ENCODE results near the gene MPIG6B. TPM values are rescaled to one million over a fixed set of nuclear protein-coding genes. Genes with fewer than 3 reads are reported as not detected.

The MPIG6B gene
- total RNA-seq, 4 donors from 2014 or later, result 1.6 to 4.6 (median 4.5) TPM

DNA sequence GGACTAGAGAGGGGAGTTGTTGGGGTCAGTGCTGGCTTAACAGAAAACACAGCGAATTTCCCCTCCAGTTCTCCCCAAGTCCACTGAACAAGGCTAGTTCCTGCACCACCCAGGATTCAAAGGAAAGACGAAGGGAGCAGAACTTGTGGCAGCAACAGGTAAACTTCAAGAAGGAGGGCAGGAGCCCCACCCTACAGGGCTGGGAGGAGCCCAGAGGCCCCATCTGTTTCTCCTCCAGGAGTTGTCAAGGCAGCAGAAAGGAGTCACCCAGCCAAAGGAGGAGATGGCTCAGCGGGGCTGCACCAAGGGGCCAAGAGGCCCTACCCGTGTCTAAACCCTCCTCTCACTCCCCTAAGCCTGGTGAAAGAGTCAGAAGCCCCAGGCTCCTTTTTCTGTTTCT lies 41.0 kb downstream of the MPIG6B start:
- WGBS, result 54% methylated on average over 4 of the region's 4 CpGs
- peaks cover 23% of the 10 kb centered on the region for H3K4me1 ChIP-seq
- no peaks in the 10 kb centered on the region for H3K9me3 ChIP-seq
- H3K27me3 ChIP-seq, result no peaks in the 10 kb centered on the region
- no peak for DNase-seq (ENCODE audit: low spot score in 2 of 2)
- TF ChIP-seq EP300 (IDR thresholded peaks at IDR 0.05) (no peak), POLR2AphosphoS5 (IDR thresholded peaks at IDR 0.05) (no peak), POLR2A (IDR thresholded peaks at IDR 0.05) (no peak)
- TF ChIP-seq, protein P1, sequence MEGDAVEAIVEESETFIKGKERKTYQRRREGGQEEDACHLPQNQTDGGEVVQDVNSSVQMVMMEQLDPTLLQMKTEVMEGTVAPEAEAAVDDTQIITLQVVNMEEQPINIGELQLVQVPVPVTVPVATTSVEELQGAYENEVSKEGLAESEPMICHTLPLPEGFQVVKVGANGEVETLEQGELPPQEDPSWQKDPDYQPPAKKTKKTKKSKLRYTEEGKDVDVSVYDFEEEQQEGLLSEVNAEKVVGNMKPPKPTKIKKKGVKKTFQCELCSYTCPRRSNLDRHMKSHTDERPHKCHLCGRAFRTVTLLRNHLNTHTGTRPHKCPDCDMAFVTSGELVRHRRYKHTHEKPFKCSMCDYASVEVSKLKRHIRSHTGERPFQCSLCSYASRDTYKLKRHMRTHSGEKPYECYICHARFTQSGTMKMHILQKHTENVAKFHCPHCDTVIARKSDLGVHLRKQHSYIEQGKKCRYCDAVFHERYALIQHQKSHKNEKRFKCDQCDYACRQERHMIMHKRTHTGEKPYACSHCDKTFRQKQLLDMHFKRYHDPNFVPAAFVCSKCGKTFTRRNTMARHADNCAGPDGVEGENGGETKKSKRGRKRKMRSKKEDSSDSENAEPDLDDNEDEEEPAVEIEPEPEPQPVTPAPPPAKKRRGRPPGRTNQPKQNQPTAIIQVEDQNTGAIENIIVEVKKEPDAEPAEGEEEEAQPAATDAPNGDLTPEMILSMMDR (IDR thresholded peaks at IDR 0.05), result no peak
- H3K36me3 ChIP-seq, result peaks cover 20% of the 10 kb centered on the region
- H3K4me3 ChIP-seq, result no peak overlapping the region
- no peak overlapping the region for H3K27ac ChIP-seq

DNA sequence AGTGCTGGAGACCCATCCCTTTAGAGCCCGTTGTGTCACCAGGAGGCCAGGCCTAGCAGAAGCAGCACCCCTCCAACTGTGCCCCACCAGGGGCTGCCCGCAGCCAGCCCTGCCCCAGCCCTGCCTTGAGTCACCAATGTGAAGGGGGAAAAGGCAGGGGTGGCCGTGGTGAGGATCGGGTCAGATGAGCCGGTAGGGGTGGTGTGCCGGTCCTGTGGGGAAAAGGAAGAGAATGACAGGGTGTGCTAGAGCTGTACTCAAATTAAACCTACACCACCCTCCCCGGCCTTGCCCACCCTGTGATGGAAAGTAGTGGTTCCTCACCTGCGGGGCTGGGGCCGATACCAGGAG lies 42.4 kb downstream of the MPIG6B start:
- peaks cover 26% of the 10 kb centered on the region for H3K4me1 ChIP-seq
- no peak for DNase-seq (ENCODE audit: low spot score in 2 of 2)
- no peaks in the 10 kb centered on the region for H3K27me3 ChIP-seq
- H3K36me3 ChIP-seq, result peaks cover 12% of the 10 kb centered on the region
- 78% methylated on average over 6 of the region's 9 CpGs for WGBS
- H3K27ac ChIP-seq, result no peak overlapping the region
- TF ChIP-seq, protein P1 (IDR thresholded peaks at IDR 0.05), result no peak
- no peak for TF ChIP-seq POLR2AphosphoS5 (IDR thresholded peaks at IDR 0.05)
- no peak for TF ChIP-seq EP300 (IDR thresholded peaks at IDR 0.05)
- TF ChIP-seq POLR2A (IDR thresholded peaks at IDR 0.05), result no peak
- H3K9me3 ChIP-seq, result no peaks in the 10 kb centered on the region
- H3K4me3 ChIP-seq, result no peak overlapping the region

DNA sequence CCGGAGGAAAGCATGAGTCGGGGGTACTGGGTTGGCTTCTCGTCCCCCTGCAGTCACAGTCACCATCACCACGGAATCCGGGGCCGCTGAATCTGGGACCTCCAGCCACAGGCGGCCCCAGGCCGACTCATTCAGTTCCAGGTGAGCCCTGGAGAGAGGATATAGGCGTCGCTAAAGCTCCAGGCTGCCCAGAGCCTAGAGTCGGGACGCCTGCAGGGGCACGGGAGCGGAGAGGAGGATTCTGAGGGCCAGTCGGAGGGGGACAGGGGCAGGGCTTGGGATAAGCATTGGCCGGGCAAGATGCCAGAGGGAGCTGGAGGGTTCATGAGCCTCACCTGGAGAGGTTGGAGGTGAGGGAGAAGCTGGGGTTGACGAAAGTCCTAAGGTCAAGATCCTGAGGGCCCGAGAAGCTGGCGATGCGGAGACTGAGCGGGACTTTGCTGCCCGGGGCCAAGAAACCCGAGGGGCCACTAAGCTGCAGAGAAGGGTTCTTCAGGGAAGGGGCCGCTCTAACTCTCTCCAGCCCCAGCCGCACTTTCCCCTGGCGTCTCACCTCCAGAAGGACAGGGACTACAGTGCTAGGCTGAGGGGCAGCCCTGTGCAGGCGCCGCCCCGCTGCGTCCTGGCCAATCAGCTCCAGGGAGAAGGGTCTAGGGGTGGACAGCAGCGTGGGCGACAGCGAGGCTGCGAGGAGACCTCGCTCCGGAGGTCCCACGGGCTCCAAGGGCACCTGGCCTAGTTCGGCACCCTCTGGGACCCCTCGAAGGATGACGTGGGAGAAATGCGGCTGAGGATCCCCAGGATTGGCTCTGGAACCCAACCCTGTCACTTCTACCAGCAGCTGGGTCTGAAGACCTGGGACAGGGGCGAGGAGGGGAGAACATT lies 43.0 kb downstream of the MPIG6B start:
- Histone ChIP-seq H3K36me3 (peaks cover 8% of the 10 kb centered on the region), H3K27ac (no peak overlapping the region), H3K4me3 (peak overlapping the region; percentile 15), H3K27me3 (no peaks in the 10 kb centered on the region), H3K9me3 (no peaks in the 10 kb centered on the region), H3K4me1 (peaks cover 26% of the 10 kb centered on the region)
- DNase-seq (ENCODE audit: low spot score in 2 of 2), result no peak
- 63% methylated on average over 17 of the region's 42 CpGs for WGBS
- TF ChIP-seq EP300 (IDR thresholded peaks at IDR 0.05) (no peak), POLR2A (IDR thresholded peaks at IDR 0.05) (no peak), POLR2AphosphoS5 (IDR thresholded peaks at IDR 0.05) (no peak)
- TF ChIP-seq, protein P1 (IDR thresholded peaks at IDR 0.05), result no peak

DNA sequence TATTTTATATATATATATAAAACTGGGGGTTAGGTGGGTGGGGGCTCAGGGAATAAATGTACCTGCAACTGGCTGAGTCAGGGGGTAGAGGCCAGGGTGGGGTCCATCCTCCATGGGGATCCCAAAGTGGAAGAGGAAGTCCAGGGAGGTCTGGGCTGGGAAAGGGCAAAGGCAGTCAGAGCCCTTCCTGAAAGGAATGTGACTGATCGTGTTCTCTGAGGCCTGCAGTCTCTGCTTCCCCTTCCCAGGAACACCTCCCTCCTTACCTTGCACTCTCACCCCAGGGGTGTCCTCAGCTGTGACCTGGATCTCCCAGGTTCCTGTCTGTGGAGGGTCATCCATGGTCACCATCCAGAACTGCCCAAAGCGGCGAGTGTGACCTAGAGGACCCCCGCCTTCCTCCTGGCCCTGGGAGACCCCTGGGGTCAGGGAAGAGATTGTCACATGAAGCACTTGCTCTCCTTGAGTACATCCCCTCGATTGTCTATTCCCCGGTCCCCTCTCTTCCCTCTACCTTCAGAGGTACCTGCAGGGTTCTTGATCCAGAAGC lies 44.0 kb downstream of the MPIG6B start:
- 84% methylated on average over 5 of the region's 6 CpGs for WGBS
- H3K27me3 ChIP-seq, result no peaks in the 10 kb centered on the region
- no peak for DNase-seq (ENCODE audit: low spot score in 2 of 2)
- peaks cover 26% of the 10 kb centered on the region for H3K4me1 ChIP-seq
- H3K9me3 ChIP-seq, result no peaks in the 10 kb centered on the region
- TF ChIP-seq, protein P1 (IDR thresholded peaks at IDR 0.05), result no peak
- TF ChIP-seq EP300 (IDR thresholded peaks at IDR 0.05), result no peak
- TF ChIP-seq POLR2A (IDR thresholded peaks at IDR 0.05), result no peak
- H3K27ac ChIP-seq, result no peak overlapping the region
- H3K4me3 ChIP-seq, result no peak overlapping the region
- H3K36me3 ChIP-seq, result no peaks in the 10 kb centered on the region

Data from suprapubic skin (tissue), 4 donors.